GM19395 (cell line): ENCODE data around the gene WAS.
"Not testable (repeated sequence)": the region's sequence is repeated elsewhere in the genome, so short reads cannot be mapped to it uniquely, and the experiment has no call there.

Experiments
- ATAC-seq: cut with Tn5 transposase; IDR thresholded peaks from one replicate; pipeline ENCODE4 v1.9.1; 2021; ENCODE audit warnings: mild to moderate bottlenecking, moderate library complexity; ENCODE audit not compliant: unreplicated experiment

WAS gene

GRCh38 chrX:48684134-48684533 lies 535 bp downstream of the WAS start:
- ATAC-seq: no peak

DNA sequence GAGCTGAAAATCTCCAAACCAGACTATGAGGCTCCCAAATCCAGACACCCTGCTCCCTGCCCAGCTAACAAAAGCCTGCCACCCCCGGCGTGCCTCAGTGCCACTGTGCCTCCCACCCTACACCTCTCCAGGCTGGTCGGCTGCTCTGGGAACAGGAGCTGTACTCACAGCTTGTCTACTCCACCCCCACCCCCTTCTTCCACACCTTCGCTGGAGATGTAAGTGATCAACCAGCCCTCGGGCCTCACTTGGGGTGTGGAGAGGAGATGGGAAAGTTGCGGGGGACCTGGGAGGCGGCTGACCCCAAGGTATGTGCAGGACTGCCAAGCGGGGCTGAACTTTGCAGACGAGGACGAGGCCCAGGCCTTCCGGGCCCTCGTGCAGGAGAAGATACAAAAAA lies 1.8 kb downstream of the WAS start:
- ATAC-seq: no peak

DNA sequence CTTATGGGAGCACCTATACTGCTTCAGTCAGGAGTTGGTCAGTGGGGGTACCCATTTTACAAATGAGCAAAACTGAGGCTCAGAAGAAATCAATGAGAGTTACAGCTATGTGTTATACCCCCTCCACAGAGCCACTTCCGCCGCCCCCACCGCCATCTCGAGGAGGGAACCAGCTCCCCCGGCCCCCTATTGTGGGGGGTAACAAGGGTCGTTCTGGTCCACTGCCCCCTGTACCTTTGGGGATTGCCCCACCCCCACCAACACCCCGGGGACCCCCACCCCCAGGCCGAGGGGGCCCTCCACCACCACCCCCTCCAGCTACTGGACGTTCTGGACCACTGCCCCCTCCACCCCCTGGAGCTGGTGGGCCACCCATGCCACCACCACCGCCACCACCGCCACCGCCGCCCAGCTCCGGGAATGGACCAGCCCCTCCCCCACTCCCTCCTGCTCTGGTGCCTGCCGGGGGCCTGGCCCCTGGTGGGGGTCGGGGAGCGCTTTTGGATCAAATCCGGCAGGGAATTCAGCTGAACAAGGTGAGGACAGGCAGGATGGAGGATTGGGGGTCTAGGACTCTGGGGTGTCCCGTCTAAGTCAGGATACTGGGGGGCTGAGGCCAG lies 5.0 kb downstream of the WAS start:
- ATAC-seq: no peak

- no peak for ATAC-seq
Observed at GRCh38 chrX:48689208-48689920, 5.8 kb downstream of the WAS start.

GRCh38 chrX:48691746-48692145 lies 8.1 kb downstream of the WAS start:
- ATAC-seq: not testable (repeated sequence)

DNA sequence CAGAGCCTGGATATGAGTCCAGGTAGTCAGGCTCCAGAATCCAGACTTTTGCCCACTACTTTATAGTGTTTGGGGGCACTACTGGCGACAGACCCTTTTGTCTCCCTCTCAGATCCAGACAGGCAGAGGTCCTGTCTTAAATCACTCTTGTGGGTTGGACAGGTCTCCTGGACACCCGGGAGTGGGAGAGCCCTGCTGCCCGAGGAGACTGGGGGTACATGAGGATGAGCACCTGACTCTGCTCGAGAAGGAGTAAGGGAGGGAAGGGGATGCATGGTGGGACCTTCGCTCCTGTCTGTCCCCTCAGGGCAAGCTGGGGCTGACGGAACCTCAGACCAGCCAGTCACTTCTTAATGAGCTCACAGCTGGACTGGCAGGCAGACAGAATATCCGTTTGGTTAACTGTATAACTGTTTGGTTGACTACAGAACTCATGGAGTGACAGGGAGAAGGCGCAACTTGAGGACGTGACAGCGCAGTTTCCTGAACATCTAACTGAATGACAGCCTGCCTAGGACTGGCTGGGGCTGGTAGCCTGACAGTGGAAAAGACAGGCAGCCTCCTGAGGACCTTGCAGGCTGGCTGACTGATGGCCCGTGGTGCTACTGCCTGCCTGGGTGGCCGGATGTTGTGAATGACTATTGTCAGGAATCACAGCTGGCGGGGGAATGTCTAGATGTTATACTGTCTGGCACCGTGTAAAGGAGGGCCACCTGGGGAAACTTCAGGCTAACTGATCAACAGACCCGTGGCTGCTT lies 11.4 kb downstream of the WAS start:
- ATAC-seq: no peak

DNA sequence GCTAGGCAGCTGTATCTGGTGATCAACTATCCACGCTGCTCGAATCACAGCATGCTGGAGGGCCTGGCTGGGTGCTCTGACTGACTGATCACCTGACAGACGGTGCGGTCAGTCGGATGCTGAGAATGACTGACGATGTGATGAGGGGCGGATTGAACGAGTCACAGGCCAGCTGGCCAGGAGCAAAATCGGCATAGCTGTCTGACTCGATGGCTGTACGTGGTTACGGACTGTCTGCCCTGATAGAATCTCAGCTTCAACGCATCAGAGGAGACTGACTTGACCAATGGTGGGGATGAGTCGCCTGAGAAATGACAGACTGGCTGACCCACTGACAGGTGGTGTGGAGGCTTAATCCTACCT lies 11.9 kb downstream of the WAS start:
- no peak for ATAC-seq

- ATAC-seq: peak; percentile 8
Observed at GRCh38 chrX:48695925-48696300, 12.3 kb downstream of the WAS start.

- peak; percentile 82 for ATAC-seq
Observed at GRCh38 chrX:48696301-48696908, 12.8 kb downstream of the WAS start, which contains the start of gene SUV39H1. TSS of gene SUV39H1 (plus strand) at chrX:48696734. CDS start at chrX:48696785, 51 bp downstream.

- peak; percentile 26 for ATAC-seq
Observed at GRCh38 chrX:48696909-48697727, 13.5 kb downstream of the WAS start.

DNA sequence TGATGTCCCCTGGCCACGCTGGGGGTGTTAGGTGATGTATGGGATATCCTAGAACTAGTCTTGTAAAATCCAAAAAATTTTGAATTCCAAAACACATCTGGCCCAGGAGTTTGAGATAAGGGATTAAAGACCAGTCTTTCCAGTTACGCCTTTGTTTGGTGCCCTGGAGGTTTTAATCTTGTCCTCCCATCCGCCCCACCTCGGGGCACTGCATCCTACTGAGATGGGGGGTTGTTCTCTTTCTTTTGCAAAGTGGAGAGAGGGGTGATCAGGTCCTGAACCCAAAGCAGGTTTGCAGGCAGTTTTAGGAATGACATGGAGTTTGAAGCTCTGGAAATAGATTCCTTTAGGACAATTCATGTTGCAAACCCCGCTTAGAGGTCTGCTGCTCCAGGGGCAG lies 14.7 kb downstream of the WAS start:
- no peak for ATAC-seq

DNA sequence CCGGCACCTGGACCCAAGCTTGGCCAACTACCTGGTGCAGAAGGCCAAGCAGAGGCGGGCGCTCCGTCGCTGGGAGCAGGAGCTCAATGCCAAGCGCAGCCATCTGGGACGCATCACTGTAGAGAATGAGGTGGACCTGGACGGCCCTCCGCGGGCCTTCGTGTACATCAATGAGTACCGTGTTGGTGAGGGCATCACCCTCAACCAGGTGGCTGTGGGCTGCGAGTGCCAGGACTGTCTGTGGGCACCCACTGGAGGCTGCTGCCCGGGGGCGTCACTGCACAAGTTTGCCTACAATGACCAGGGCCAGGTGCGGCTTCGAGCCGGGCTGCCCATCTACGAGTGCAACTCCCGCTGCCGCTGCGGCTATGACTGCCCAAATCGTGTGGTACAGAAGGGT lies 16.6 kb downstream of the WAS start:
- no peak for ATAC-seq

- no peak for ATAC-seq
Observed at GRCh38 chrX:48700951-48701653, 17.5 kb downstream of the WAS start.

- no peak for ATAC-seq
Observed at GRCh38 chrX:48702032-48702431, 18.4 kb downstream of the WAS start.

- no peak for ATAC-seq
Observed at GRCh38 chrX:48702716-48703115, 19.1 kb downstream of the WAS start.

GRCh38 chrX:48703228-48703627 lies 19.6 kb downstream of the WAS start:
- no peak for ATAC-seq

- ATAC-seq: no peak
Observed at GRCh38 chrX:48703642-48704481, 20.3 kb downstream of the WAS start.

- no peak for ATAC-seq
Observed at GRCh38 chrX:48705871-48706270, 22.3 kb downstream of the WAS start.

DNA sequence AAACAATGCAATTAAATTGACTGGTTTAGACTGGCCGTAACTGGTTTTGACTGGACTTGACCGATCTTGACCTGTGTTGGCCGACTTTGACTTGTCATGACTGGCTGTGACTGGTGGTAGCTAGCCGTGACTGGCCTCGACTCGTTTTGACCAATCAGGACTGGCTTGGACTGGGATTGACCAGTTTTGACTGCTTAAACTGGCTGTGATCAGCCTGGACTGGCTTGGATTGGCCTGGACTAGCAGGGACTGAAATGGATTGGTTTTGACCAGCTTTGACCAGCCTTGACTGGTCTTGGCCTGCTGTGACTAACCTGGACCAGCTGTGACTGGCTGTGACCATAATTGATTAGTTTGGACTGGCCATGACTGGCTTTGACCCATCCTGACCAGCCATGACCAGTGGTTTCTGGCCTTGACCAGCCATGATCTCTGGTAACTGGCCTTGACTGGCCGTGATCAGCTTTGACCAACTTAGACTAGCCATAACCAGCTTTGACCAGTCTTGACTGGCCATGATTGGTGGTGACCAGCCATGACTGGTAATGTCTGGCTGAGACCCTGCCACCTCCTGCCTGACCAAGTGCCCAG lies 26.0 kb downstream of the WAS start:
- ATAC-seq: no peak
